WTC11 (cell line): ENCODE data around the gene UGT1A3. TPM values are rescaled to one million over a fixed set of nuclear protein-coding genes. Genes with fewer than 3 reads are reported as not detected.

Experiments used
- ATAC-seq: fragments of 200-7000 bp; cut with Tn5 transposase; 2 replicates; pipeline ENCODE4 v1.10.0; 2021; ENCODE audit warnings: mild to moderate bottlenecking, moderate library complexity
- CTCF ChIA-PET: fragments of 300-600 bp; sonication (Branson Sonifier 250); formaldehyde crosslinking; loops from one replicate; lab custom pipeline; 2021; ENCODE audit warnings: antibody characterized with exemption; lab: Charles Lee
- POLR2A ChIA-PET: fragments of 350-600 bp; sonication (Branson Sonifier 250); formaldehyde crosslinking; loops from one replicate; lab custom pipeline; 2021; ENCODE audit warnings: antibody characterized with exemption; lab: Charles Lee
- DNase-seq: peaks from one replicate; pipeline ENCODE4 v3.0.0; 2021; ENCODE audit warnings: low spot score
- H3K27ac Mint-ChIP-seq: 2 replicates; pipeline ENCODE4 v1.8.0; 2021; ENCODE audit warnings: mixed read lengths
- H3K27me3 Mint-ChIP-seq: 2 replicates; pipeline ENCODE4 v1.8.0; 2021; ENCODE audit warnings: low read depth, mild to moderate bottlenecking, moderate library complexity, mixed read lengths
- H3K36me3 Mint-ChIP-seq: 2 replicates; pipeline ENCODE4 v1.8.0; 2021; ENCODE audit warnings: mixed read lengths
- H3K4me1 Mint-ChIP-seq: 2 replicates; pipeline ENCODE4 v1.8.0; 2022; ENCODE audit warnings: mixed read lengths
- H3K4me3 Mint-ChIP-seq: 2 replicates; pipeline ENCODE4 v1.8.0; 2021; ENCODE audit warnings: mild to moderate bottlenecking, moderate library complexity, mixed read lengths
- H3K9me3 Mint-ChIP-seq: 2 replicates; pipeline ENCODE4 v1.8.0; 2021; ENCODE audit warnings: mixed read lengths
- ARID4B ChIP-seq: sonication (generic); formaldehyde crosslinking; IDR thresholded peaks from 2 replicates; pipeline ENCODE4 v1.8.0; 2023; ENCODE audit warnings: missing genetic modification reagents, mild to moderate bottlenecking, borderline replicate concordance
- CBFB ChIP-seq: sonication (generic); formaldehyde crosslinking; IDR thresholded peaks from 2 replicates; pipeline ENCODE4 v1.8.1; 2022; ENCODE audit warnings: mild to moderate bottlenecking, low read depth, missing genetic modification reagents
- CTCF ChIP-seq: fragments of 200-600 bp; IDR thresholded peaks from 2 replicates; pipeline ENCODE4 v1.8.0; 2022; ENCODE audit warnings: antibody characterized with exemption
- E2F1 ChIP-seq: sonication (generic); formaldehyde crosslinking; IDR thresholded peaks from 2 replicates; pipeline ENCODE4 v1.8.0; 2022; ENCODE audit warnings: mild to moderate bottlenecking, missing genetic modification reagents
- E2F4 ChIP-seq: sonication (generic); formaldehyde crosslinking; IDR thresholded peaks from 2 replicates; pipeline ENCODE4 v1.8.1; 2022; ENCODE audit warnings: low read depth, mild to moderate bottlenecking, moderate library complexity, missing genetic modification reagents, borderline replicate concordance
- E2F5 ChIP-seq: sonication (generic); formaldehyde crosslinking; IDR thresholded peaks from 2 replicates; pipeline ENCODE4 v1.8.1; 2022; ENCODE audit warnings: mild to moderate bottlenecking, moderate library complexity, missing genetic modification reagents
- FOXP4 ChIP-seq: sonication (generic); formaldehyde crosslinking; IDR thresholded peaks from 2 replicates; pipeline ENCODE4 v1.8.0; 2022; ENCODE audit warnings: mild to moderate bottlenecking, missing genetic modification reagents
- GABPB1 ChIP-seq: sonication (generic); formaldehyde crosslinking; IDR thresholded peaks from 2 replicates; pipeline ENCODE4 v1.8.1; 2023; ENCODE audit warnings: mild to moderate bottlenecking, missing genetic modification reagents
- NR1H2 ChIP-seq: sonication (generic); formaldehyde crosslinking; IDR thresholded peaks from 2 replicates; pipeline ENCODE4 v1.9.0; 2021; ENCODE audit warnings: mild to moderate bottlenecking, moderate library complexity, missing genetic modification reagents
- NR2C2 ChIP-seq: sonication (generic); formaldehyde crosslinking; IDR thresholded peaks from 2 replicates; pipeline ENCODE4 v1.8.0; 2022; ENCODE audit warnings: mild to moderate bottlenecking, missing genetic modification reagents
- PRDM15 ChIP-seq: sonication (generic); formaldehyde crosslinking; IDR thresholded peaks from 2 replicates; pipeline ENCODE4 v1.8.0; 2022; ENCODE audit warnings: missing genetic modification reagents
- PRRX2 ChIP-seq: fragments of 250-450 bp; sonication (Bioruptor Pico); IDR thresholded peaks from 2 replicates; pipeline ENCODE4 v1.8.0; 2021; ENCODE audit warnings: mild to moderate bottlenecking
- TCF7 ChIP-seq: sonication (generic); formaldehyde crosslinking; IDR thresholded peaks from 2 replicates; pipeline ENCODE4 v1.8.0; 2022; ENCODE audit warnings: mild to moderate bottlenecking, low read depth, missing genetic modification reagents, moderate library complexity
- USF1 ChIP-seq: sonication (generic); formaldehyde crosslinking; IDR thresholded peaks from 2 replicates; pipeline ENCODE4 v1.8.0; 2022; ENCODE audit warnings: mild to moderate bottlenecking, missing genetic modification reagents
- ZNF219 ChIP-seq: sonication (generic); formaldehyde crosslinking; IDR thresholded peaks from 2 replicates; pipeline ENCODE4 v1.8.0; 2023; ENCODE audit warnings: missing genetic modification reagents, mild to moderate bottlenecking, borderline replicate concordance
- ZNF532 ChIP-seq: fragments of 250-450 bp; sonication (Bioruptor Pico); IDR thresholded peaks from 2 replicates; pipeline ENCODE4 v1.9.0; 2021; ENCODE audit warnings: mild to moderate bottlenecking, borderline replicate concordance
- total RNA-seq: library from RNA; stranded (reverse); gene quantifications from 3 replicates; pipeline ENCODE4 v1.2.3, GENCODE V29; 2021

The UGT1A3 gene
- total RNA-seq, 1 experiment from 2014 or later: not detected

- Mint-ChIP-seq H3K4me3 (no peak overlapping the region), H3K4me1 (no peaks in the 10 kb centered on the region), H3K36me3 (peaks cover 8% of the 10 kb centered on the region), H3K27me3 (no peaks in the 10 kb centered on the region; the same call in 1 of the 2 replicates), H3K27ac (no peak overlapping the region), H3K9me3 (peaks cover 47% of the 10 kb centered on the region)
- ChIA-PET POLR2A (no interaction called here), CTCF (no interaction called here)
- DNase-seq: no peak
- TF ChIP-seq PRDM15 (CRISPR knock-in tag) (no peak), E2F5 (CRISPR knock-in tag) (no peak), CBFB (CRISPR knock-in tag) (no peak), USF1 (no peak), E2F1 (no peak), ZNF532 (no peak), TCF7 (no peak), FOXP4 (CRISPR knock-in tag) (no peak), NR2C2 (CRISPR knock-in tag) (no peak), E2F4 (CRISPR knock-in tag) (no peak), NR1H2 (no peak), ZNF219 (CRISPR knock-in tag) (no peak), PRRX2 (CRISPR knock-in tag) (no peak), CTCF (no peak), ARID4B (CRISPR knock-in tag) (no peak), GABPB1 (CRISPR knock-in tag) (no peak)
- ATAC-seq: no peak
Observed at GRCh38 chr2:233779722-233780121, 50.9 kb downstream of the UGT1A3 start.
